ENCODE results near the gene VPS35L.

Gene VPS35L

DNA sequence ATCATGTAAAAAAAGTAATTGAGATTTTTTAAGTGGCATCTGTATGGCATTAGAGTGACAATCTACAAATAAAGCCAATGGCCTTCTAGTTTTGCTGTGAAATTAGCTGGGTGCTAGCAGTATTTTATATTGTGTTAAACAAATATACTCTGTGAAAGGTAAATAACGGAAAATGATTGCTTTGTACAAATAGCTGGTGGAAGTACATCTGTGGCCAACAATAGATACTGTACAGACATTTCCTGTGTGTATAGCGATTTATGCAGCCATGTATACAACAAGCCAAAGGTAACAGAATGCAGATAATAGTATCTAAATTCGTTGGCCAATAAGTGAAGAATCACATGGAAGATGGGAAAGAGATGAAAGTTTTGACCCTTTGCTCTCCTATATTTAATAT is 189.2 kb downstream of the VPS35L start:
- DNase-seq (ENCODE audit: low spot score) = no peak
- in situ Hi-C loops (cut with MboI; ENCODE audit: low pct_unique_long_range_greater_than_20kb, low sequenced_read_pairs, unreplicated experiment) = no loop called here

DNA sequence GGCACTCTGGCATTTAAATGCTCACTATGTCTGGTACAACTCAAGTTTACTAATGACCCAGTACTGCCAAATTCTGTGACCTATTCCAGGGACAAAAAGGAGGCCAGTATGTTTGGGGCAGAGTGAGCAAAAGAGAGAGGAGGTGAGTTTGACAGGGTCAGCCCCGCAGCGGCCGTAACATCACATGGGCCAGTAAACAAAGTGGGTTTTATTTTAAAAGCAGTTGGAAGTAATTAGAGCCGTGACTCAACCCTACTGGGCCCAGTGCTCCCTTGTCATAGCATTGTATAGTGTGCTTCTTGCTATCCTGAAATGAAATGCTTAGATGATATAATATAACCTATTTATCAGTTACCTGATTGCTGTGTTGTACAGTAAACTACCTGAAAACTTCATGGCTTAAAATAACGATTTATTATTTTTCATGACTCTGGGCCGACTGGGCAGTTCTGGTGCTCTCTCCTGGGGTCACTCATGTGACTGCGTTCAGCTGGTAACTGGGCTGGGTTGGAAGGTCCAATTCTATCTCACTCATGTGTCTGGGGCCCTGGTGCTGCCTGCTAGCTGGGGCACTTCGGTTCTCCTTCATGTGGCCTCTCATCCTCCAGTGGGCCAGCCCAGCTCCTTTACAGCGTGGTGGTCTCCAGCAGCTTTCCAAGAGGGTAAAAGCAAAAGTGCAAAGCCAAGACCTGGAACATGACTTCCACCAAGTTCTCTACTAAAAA is 189.9 kb downstream of the VPS35L start:
- in situ Hi-C loops (cut with MboI; ENCODE audit: low pct_unique_long_range_greater_than_20kb, low sequenced_read_pairs, unreplicated experiment) = no loop called here
- no peak for DNase-seq (ENCODE audit: low spot score)
- TF ChIP-seq, protein P1, sequence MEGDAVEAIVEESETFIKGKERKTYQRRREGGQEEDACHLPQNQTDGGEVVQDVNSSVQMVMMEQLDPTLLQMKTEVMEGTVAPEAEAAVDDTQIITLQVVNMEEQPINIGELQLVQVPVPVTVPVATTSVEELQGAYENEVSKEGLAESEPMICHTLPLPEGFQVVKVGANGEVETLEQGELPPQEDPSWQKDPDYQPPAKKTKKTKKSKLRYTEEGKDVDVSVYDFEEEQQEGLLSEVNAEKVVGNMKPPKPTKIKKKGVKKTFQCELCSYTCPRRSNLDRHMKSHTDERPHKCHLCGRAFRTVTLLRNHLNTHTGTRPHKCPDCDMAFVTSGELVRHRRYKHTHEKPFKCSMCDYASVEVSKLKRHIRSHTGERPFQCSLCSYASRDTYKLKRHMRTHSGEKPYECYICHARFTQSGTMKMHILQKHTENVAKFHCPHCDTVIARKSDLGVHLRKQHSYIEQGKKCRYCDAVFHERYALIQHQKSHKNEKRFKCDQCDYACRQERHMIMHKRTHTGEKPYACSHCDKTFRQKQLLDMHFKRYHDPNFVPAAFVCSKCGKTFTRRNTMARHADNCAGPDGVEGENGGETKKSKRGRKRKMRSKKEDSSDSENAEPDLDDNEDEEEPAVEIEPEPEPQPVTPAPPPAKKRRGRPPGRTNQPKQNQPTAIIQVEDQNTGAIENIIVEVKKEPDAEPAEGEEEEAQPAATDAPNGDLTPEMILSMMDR (IDR thresholded peaks at IDR 0.05; ENCODE audit: extremely low read depth, insufficient read depth, missing control alignments) = no peak

More for the DNA sequence above, 189.2 kb downstream of the VPS35L start:
- TF ChIP-seq, protein P1 (IDR thresholded peaks at IDR 0.05; ENCODE audit: extremely low read depth, insufficient read depth, missing control alignments) = no peak

DNA sequence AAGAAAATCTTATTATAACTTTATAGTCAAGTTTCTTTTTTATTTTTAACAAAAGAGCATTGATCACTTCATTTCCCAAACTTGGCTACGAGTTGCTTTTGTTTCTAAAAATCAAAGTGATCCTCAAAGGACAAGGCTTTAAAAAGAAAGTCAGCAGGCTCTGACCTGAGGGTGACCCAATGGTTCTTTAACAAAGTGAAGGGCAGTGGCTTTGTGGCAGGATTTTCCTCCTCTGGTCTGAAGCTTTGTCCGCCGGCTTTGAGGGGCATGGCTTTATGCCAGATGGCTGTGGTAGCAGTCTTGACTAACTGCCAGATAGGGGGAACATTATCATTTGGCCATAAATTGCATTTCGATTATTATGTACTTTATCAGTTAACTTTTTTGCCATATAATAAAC is 191.1 kb downstream of the VPS35L start:
- no peak for DNase-seq (ENCODE audit: low spot score)
- TF ChIP-seq, protein P1 (IDR thresholded peaks at IDR 0.05; ENCODE audit: extremely low read depth, insufficient read depth, missing control alignments) = no peak
- in situ Hi-C loops (cut with MboI; ENCODE audit: low pct_unique_long_range_greater_than_20kb, low sequenced_read_pairs, unreplicated experiment) = no loop called here

DNA sequence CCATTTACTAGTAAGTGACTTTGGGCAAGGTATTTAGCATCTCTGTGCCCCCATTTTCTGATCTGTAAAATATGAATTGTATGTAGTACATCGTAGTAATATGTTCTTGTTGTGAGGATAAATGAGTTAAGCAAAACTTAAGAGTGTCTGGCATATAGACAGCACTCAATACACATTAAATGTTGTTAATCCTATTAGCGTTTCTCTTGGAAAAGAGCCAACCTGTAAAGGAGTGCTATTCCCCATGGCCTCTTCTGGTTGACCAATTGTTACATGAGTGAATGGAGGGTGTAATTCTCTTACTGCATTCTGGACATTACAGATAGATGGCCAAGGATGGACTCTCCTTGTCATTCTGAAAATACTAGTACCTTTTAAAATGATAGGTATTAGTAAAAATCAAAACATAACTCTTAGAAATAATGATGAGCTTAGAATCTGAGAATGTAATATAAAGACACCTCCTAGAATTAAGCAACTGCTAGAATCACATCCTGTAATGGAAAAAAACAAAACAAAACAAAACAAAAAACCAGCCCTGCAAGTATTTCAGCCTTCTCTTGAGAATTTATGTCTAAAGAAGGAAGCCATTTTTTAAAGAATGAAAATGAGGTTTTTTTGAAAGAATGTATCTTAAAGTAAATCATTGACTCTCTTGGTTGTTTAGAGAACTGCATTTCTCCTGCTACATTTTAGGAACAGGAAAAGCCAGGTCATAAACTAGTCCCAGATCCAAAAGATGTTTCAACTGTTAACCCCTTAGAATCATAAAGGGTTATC is 193.1 kb downstream of the VPS35L start:
- TF ChIP-seq, protein P1 (IDR thresholded peaks at IDR 0.05; ENCODE audit: extremely low read depth, insufficient read depth, missing control alignments) = no peak
- in situ Hi-C loops (cut with MboI; ENCODE audit: low pct_unique_long_range_greater_than_20kb, low sequenced_read_pairs, unreplicated experiment) = no loop called here
- DNase-seq (ENCODE audit: low spot score) = no peak

DNA sequence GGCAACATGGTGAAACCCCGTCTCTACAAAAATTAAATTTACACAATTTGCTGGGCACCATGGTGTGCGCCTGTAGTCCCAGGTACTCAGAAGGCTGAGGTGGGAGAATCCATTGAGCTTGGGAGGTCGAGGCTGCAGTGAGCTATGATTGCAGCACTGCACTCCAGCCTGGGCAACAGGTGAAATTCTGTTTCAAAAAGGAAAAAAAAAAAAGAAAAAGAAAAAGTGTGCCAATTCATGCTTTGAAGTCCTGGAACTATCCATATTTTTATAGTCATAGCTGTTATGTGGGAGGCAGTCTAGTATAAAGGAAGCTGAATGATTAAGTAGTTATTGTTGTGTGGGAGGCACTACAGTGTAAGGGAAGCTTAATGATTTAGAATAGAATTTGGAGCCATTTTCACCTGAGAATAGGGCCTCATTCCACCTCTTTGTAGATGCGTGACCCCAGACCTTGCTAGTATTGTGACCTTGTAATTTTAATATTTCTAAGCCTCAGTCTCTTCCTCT is 194.1 kb downstream of the VPS35L start:
- TF ChIP-seq, protein P1 (IDR thresholded peaks at IDR 0.05; ENCODE audit: extremely low read depth, insufficient read depth, missing control alignments) = no peak
- in situ Hi-C loops (cut with MboI; ENCODE audit: low pct_unique_long_range_greater_than_20kb, low sequenced_read_pairs, unreplicated experiment) = no loop called here
- no peak for DNase-seq (ENCODE audit: low spot score)
